TTC549 (cell line): ENCODE results near the gene PGLYRP2.

ENCODE experiments used
- FAIRE-seq: peaks from 2 replicates; lab custom pipeline; 2012; peaks lifted over from hg19 to GRCh38; lab: Jason Lieb, UNC

PGLYRP2 gene

GRCh38 chr19:15439078-15439799 is 40.1 kb downstream of the PGLYRP2 start:
- FAIRE-seq: no peak

GRCh38 chr19:15438577-15438976 is 40.7 kb downstream of the PGLYRP2 start:
- no peak for FAIRE-seq

DNA sequence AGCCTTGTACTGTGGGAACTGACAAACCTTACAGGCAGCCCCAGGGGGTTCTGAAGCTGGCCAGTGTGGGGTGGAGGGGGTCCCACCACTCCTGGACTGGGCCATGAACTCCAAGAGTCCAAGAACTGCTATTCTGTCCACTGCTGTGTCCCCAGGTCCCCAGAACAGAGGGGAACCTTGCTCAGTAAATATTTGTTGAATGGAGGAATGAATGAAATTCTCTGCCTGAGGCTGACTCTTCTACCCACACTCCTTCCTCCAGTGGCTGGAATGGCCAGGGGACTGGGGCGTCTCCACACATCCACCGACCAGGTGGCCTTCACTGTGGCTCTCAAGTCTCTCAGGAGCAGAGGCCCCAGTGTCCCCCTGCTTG is 41.2 kb downstream of the PGLYRP2 start:
- no peak for FAIRE-seq

GRCh38 chr19:15437355-15438123 is 41.8 kb downstream of the PGLYRP2 start:
- FAIRE-seq: no peak

DNA sequence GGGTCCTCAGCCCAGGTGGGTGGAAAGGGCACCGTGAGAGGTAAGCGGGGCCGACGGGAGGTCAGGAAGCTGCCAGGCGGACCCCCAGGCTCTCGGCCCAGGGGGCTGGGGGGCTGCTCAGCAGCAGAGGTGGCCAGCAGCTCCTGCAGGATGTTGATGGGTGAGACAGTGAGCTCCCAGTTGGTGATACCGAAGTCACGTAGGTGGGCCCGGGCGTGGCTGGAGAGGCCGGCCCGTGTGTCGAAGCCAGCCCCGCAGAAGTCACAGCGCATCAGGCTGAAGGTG is 42.5 kb downstream of the PGLYRP2 start:
- FAIRE-seq: no peak

DNA sequence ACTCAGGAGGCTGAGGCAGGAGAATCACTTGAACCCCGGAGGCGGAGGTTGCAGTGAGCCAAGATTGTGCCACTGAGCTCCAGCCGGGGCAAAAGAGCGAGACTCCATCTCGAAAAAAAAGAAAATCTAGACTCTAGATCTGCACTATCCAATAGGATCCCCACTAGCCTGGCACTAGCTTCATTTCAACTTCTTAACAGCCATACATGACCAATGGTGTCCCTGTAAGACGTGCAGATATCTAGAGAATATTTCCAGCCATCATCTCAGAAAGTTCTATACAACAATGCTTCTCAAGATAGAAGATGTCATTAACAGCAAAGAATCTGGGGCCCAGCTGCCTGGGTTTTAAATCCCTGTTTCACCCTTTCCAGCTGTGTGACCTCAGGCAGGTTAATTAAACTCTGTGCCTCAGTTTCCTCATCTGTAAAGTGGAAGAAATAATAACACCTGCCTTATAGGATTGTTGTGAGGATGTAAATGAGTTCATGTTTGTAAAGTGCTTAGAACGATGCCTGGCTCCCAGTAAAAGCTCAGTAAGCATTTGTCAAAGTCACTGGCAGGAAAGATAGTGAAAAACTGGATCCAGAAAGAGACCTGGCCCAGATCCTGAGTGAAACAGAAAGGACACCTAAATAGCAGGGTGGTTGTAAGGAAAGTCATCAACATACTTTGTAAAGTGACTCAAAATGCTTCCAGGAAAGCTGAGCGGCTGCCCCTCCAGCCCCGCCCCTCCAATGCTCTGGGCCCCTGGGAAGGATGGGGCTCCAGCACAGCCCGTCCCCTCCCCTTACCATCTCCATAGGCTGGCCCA is 43.1 kb downstream of the PGLYRP2 start:
- FAIRE-seq: no peak

DNA sequence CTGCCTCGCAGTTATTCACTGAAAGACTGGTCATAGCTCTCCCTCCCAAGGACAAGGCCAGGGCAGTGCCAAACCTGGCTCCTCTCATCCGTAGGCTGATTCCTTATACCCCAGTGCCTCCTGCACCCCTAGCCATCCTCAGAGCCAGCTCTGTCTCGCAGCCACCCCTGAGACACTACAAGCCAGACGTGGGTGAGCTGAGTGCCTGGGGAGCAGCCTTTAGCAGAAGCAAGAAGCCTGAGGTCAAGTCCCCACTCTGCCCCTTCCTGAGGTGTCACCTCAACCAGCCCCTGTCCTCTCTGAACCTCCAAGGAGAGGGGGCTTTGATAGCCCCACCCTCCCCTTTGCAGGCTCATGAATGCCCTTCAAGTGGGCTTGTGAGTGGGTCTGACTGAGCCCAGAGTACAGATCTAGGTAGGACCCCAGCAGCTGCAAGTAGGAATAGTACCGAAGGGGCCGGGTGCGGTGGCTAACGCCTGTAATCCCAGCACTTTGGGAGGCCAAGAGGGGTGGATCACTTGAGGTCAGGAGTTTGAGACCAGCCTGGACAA is 45.7 kb downstream of the PGLYRP2 start:
- no peak for FAIRE-seq

DNA sequence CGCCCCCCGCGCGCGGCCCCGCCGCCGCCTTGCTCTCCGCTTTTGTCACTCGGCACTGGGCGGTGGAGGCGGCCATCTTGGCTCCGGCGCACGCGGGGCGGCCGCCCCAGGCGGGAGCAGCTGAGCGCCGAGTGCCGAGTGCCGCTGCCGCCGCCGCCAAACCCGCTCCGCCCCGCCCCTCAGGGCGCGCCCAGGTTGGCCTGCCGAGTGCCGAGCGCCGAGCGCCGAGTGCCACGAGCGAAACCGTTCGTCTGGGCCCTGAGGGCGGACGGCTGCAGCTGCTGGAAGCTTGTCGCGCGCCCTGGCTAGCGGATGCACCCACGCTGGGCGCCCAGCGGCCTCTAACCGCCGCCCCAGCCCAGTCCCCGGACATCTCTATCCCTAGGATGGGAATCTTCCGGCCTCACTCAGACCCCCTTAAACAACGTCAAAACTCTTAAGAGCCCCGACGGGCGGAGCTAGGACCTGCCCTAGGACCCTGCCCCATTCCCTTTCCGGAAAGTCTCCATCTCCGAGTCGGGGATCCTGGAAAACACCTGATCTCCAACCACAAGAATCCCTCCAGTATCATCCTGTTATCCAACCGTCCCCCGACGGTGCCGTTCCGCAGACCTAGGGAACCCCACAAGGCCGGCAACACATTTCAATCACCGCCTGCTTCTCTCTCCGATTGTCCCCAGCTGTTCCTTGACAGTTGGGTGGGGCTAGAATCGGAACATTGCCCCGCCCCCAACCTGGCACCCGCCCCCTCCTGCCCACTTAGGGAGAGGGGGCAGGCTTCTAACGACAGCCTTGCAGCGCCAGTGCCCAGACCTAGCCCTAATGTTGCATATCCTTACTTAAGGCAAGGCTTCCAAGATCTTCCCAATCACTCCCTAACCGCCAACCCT is 46.4 kb downstream of the PGLYRP2 start:
- no peak for FAIRE-seq

GRCh38 chr19:15432018-15432494 is 47.2 kb downstream of the PGLYRP2 start:
- no peak for FAIRE-seq

- no peak for FAIRE-seq
Observed at GRCh38 chr19:15431396-15432017, 47.8 kb downstream of the PGLYRP2 start.

GRCh38 chr19:15430526-15431120 is 48.7 kb downstream of the PGLYRP2 start:
- no peak for FAIRE-seq

GRCh38 chr19:15429825-15430467 is 49.4 kb downstream of the PGLYRP2 start:
- FAIRE-seq: no peak

GRCh38 chr19:15428956-15429824 is 50.1 kb downstream of the PGLYRP2 start:
- no peak for FAIRE-seq

DNA sequence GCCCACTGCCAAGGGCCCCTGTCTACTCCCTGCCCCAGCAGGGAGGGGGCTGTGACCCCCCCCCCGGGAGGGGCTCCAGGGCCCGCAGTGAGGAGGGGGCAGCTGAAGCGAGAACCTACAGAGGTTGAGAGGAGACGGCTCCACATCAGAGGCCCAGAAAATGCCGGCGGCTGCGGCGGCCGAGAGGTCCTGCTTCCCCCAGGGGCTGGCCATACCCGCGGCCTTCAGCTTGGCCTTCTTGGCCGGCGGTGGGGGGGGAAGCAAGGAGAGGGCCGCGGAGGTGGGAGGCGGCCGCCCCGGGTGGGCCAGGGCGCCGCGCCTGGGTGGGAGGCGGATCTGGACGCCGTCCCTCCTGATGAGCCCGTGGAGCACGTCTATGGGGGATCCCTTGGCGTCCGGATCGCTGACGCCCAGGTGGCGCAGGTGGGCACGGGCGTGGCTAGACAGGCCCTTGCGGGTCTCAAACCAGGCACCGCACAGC is 51.3 kb downstream of the PGLYRP2 start:
- FAIRE-seq: no peak

DNA sequence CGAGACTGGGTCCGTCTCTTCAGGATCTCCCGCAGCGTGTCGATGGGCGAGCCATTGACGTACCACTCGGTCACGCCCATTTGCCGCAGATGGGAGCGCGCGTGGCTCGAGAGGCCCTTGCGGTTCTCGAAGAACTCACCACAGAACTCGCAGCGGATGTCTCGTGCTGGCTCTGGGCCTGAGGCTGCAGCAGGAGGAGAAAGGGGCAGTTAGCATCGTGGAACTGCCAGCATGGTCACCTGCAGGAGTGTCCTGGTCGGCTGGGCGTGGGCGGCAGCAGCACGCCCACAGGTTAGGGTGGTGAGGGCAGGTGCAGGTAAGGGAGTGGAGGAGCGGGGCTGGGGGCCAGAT is 52.0 kb downstream of the PGLYRP2 start:
- FAIRE-seq: no peak

GRCh38 chr19:15426485-15427349 is 52.6 kb downstream of the PGLYRP2 start:
- no peak for FAIRE-seq

DNA sequence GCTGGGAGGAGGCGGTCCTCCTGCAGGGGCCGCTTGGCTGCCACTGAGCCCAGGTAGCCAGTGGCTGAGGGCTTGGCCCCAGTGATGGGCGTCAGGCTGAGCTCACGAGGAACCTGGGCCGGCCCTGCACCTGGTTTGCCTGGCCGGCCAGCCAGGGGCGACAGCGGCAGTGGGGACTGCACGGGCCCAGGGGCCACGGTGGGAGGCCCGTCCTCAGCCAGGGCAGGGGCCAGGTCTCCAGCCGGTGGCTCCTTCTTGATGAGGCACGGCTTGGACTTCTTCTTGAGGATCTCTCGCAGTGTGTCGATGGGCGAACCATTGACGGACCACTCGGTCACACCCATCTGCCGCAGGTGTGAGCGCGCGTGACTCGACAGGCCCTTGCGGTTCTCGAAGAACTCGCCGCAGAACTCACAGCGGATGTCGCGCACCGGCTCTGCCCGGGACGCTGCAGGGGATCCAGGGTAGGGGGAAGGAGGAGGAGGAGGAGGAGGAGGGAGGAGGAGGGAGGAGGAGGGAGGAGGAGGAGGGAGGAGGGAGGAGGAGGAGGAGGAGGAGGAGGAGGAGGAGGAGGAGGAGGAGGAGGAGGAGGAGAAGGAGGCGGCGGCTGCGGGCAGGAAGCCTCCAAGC is 53.9 kb downstream of the PGLYRP2 start:
- FAIRE-seq: no peak
